ENCODE data around the gene MGRN1.

- TF ChIP-seq EZH2 (IDR thresholded peaks at IDR 0.05; ENCODE audit: insufficient read depth, poor library complexity, severe bottlenecking) (no peak), EZH2phosphoT487 (IDR thresholded peaks at IDR 0.05; ENCODE audit: insufficient read depth, low read depth) (no peak)
These were observed 9.4 kb downstream of the MGRN1 start for GRCh38 chr16:4633910-4634635.

Data from GM23248 (cell line).